MM.1S (cell line): ENCODE measurements around the gene PCDHA5.

Source experiments
- EZH2 ChIP-seq: fragments of 300-600 bp; sonication (generic); optimal IDR thresholded peaks from 2 replicates; pipeline ENCODE3; 2017; ENCODE audit warnings: low read depth, mild to moderate bottlenecking, antibody characterized with exemption, low read length, mixed read lengths
- TF ChIP-seq, protein P1 (sequence below): fragments of 300-600 bp; sonication (generic); IDR thresholded peaks from 2 replicates; pipeline ENCODE4 v1.5.1; 2016; ENCODE audit warnings: antibody characterized with exemption, low read length, mixed read lengths

DNA sequence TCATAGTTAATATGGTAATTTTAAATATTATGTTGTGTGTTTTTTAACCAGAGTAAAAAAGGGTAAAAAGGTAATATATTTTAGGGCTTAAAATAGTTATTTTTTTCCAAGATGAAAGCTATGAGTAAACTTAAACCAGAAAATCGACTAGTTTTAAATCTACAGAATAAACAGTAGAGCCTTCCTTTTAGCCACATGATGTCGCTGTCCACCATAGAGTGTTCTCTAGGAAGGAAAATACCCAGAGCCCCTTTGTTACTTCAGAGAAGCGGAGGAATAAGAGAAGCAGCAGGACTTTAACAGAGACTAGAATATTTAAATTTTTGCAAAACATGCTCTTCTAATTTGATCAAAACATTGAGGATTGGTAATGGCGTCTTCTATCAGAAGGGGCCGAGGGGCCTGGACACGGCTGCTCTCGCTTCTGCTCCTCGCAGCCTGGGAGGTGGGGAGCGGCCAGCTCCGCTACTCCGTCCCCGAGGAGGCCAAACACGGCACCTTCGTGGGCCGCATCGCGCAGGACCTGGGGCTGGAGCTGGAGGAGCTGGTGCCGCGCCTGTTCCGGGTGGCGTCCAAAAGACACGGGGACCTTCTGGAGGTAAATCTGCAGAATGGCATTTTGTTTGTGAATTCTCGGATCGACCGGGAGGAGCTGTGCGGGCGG, 26.7 kb upstream of the PCDHA5 start, which contains the start of gene PCDHA2:
- TF ChIP-seq EZH2, result no peak
- TF ChIP-seq, protein P1, sequence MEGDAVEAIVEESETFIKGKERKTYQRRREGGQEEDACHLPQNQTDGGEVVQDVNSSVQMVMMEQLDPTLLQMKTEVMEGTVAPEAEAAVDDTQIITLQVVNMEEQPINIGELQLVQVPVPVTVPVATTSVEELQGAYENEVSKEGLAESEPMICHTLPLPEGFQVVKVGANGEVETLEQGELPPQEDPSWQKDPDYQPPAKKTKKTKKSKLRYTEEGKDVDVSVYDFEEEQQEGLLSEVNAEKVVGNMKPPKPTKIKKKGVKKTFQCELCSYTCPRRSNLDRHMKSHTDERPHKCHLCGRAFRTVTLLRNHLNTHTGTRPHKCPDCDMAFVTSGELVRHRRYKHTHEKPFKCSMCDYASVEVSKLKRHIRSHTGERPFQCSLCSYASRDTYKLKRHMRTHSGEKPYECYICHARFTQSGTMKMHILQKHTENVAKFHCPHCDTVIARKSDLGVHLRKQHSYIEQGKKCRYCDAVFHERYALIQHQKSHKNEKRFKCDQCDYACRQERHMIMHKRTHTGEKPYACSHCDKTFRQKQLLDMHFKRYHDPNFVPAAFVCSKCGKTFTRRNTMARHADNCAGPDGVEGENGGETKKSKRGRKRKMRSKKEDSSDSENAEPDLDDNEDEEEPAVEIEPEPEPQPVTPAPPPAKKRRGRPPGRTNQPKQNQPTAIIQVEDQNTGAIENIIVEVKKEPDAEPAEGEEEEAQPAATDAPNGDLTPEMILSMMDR, result peak; percentile 53
